HCEC 1CT (cell line): ENCODE results near the gene OPN1SW.

Source experiments
- DNase-seq: peaks from one replicate; pipeline ENCODE4 v3.0.0-alpha.2; 2017

OPN1SW gene

GRCh38 chr7:128775744-128776474 lies at the start of gene OPN1SW:
TSS of gene OPN1SW (minus strand) at chr7:128775794. CDS start at chr7:128775781, 13 bp downstream.
- no peak for DNase-seq

- no peak for DNase-seq
These were observed 46.1 kb upstream of the OPN1SW start for GRCh38 chr7:128821724-128822123.

- DNase-seq, result no peak
These were observed 43.1 kb upstream of the OPN1SW start for GRCh38 chr7:128818694-128819093.

GRCh38 chr7:128815289-128815942 lies 39.8 kb upstream of the OPN1SW start:
- DNase-seq, result no peak

GRCh38 chr7:128814499-128814898 lies 38.9 kb upstream of the OPN1SW start:
- no peak for DNase-seq

- no peak for DNase-seq
These were observed 37.0 kb upstream of the OPN1SW start for GRCh38 chr7:128812514-128813168.

- DNase-seq, result no peak
These were observed 36.2 kb upstream of the OPN1SW start for GRCh38 chr7:128811631-128812430.

- DNase-seq, result no peak
These were observed 35.4 kb upstream of the OPN1SW start for GRCh38 chr7:128810997-128811396.

GRCh38 chr7:128810473-128810872 lies 34.9 kb upstream of the OPN1SW start:
- peak; percentile 26 for DNase-seq

- no peak for DNase-seq
These were observed 33.8 kb upstream of the OPN1SW start for GRCh38 chr7:128809363-128809762.

GRCh38 chr7:128807191-128807590 lies 31.6 kb upstream of the OPN1SW start:
- no peak for DNase-seq

GRCh38 chr7:128805225-128805624 lies 29.6 kb upstream of the OPN1SW start:
- DNase-seq, result no peak

- DNase-seq, result no peak
These were observed 28.9 kb upstream of the OPN1SW start for GRCh38 chr7:128804484-128804883.

- no peak for DNase-seq
These were observed 26.2 kb upstream of the OPN1SW start for GRCh38 chr7:128801667-128802418.

- DNase-seq, result no peak
These were observed 25.4 kb upstream of the OPN1SW start for GRCh38 chr7:128801003-128801402.

GRCh38 chr7:128800567-128800966 lies 25.0 kb upstream of the OPN1SW start:
- DNase-seq, result no peak

GRCh38 chr7:128799451-128799850 lies 23.9 kb upstream of the OPN1SW start:
- DNase-seq, result no peak

GRCh38 chr7:128796327-128796726 lies 20.7 kb upstream of the OPN1SW start:
- DNase-seq, result peak; percentile 34

- no peak for DNase-seq
These were observed 19.5 kb upstream of the OPN1SW start for GRCh38 chr7:128795129-128795528.

GRCh38 chr7:128794436-128794835 lies 18.8 kb upstream of the OPN1SW start:
- DNase-seq, result no peak

- DNase-seq, result no peak
These were observed 18.4 kb upstream of the OPN1SW start for GRCh38 chr7:128794020-128794419.

GRCh38 chr7:128793181-128793547 lies 17.6 kb upstream of the OPN1SW start:
- DNase-seq, result no peak
